Fibroblast of mammary gland (primary cell): Measurements from ENCODE around the gene DKC1.

Experiments used
- DNase-seq: peaks from one replicate; pipeline ENCODE4 v3.0.0-alpha.2; 2010; ENCODE audit warnings: low read depth
- H3K4me3 ChIP-seq: 2 replicates; pipeline ENCODE4 v1.5.1; 2011; ENCODE audit warnings: low read depth, mild to moderate bottlenecking, low read length, moderate library complexity; ENCODE audit not compliant: control insufficient read depth
- TF ChIP-seq, protein P1 (sequence below): conservative IDR thresholded peaks from 2 replicates; pipeline ENCODE4 v1.5.1; 2011; ENCODE audit warnings: low read depth, low read length, inconsistent platforms; ENCODE audit not compliant: control insufficient read depth, insufficient read depth

Gene DKC1

DNA sequence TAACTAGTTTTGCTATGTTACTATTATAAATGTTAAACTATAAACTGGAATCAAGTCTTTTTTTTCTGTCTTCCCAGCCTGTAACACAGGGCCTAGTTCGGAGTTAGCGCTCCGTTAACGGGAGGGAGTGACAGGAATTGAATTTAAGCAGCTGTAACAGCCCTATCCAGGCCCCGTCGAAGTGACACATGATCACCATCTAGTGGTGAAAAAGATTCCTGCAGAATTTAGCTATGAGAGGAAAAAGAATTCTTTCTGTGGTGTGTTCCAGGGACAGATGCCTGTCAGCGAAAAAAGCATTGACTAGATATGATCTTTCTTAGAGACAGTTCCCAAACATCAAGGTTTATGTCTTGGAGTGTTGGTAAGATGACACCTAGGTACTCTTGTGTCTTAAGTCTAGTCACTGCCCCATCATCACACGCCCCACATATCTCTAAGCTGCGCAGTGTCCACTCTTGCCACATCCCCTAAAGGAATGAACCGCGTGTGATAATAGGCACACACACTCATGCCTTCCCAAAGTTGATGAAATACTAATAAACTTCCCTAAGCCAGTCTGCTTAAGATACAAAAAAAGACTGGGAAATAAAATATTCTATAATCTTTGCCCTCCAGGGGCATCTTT, 13.8 kb upstream of the DKC1 start:
- TF ChIP-seq, protein P1, sequence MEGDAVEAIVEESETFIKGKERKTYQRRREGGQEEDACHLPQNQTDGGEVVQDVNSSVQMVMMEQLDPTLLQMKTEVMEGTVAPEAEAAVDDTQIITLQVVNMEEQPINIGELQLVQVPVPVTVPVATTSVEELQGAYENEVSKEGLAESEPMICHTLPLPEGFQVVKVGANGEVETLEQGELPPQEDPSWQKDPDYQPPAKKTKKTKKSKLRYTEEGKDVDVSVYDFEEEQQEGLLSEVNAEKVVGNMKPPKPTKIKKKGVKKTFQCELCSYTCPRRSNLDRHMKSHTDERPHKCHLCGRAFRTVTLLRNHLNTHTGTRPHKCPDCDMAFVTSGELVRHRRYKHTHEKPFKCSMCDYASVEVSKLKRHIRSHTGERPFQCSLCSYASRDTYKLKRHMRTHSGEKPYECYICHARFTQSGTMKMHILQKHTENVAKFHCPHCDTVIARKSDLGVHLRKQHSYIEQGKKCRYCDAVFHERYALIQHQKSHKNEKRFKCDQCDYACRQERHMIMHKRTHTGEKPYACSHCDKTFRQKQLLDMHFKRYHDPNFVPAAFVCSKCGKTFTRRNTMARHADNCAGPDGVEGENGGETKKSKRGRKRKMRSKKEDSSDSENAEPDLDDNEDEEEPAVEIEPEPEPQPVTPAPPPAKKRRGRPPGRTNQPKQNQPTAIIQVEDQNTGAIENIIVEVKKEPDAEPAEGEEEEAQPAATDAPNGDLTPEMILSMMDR: peak; percentile 77
- no peak overlapping the region for H3K4me3 ChIP-seq
- peak; percentile 62 for DNase-seq

GRCh38 chrX:154749856-154750255, 12.8 kb upstream of the DKC1 start:
- TF ChIP-seq, protein P1: no peak
- peak overlapping the region; percentile 44 for H3K4me3 ChIP-seq
- no peak for DNase-seq

- peak within 1 kb of the TSS; percentile 44 for H3K4me3 ChIP-seq
- TF ChIP-seq, protein P1: no peak
- no peak for DNase-seq
These were observed 12.1 kb upstream of the DKC1 start, which contains the start of gene GAB3 for GRCh38 chrX:154750301-154751202. GAB3 (minus strand) TSS chrX:154751077; CDS start chrX:154751025, 52 bp downstream.

GRCh38 chrX:154751203-154751668, 11.4 kb upstream of the DKC1 start:
- peak overlapping the region; percentile 44 for H3K4me3 ChIP-seq
- TF ChIP-seq, protein P1: no peak
- no peak for DNase-seq

GRCh38 chrX:154751669-154752271, 10.9 kb upstream of the DKC1 start:
- TF ChIP-seq, protein P1: no peak
- H3K4me3 ChIP-seq: no peak overlapping the region
- DNase-seq: no peak

DNA sequence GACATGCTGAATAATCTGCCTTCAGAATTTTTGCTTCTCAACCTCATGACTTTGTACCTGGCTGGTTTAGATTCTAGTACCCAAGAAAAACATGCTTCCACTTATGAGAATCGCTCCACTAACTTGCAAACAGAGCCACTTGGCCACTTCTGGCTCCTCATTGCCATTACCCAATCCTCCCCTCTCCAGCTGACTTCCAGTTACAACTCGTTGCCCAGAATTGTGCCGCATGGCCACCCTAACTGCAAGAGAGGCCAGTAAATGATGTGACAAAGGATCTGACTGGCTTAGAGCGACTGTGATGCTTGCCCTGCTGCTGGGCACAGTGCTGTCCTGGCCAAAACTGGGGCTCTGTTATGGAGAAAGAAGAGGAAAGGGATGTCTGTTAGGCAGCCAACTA, 4.0 kb upstream of the DKC1 start:
- DNase-seq: no peak
- no peak overlapping the region for H3K4me3 ChIP-seq
- TF ChIP-seq, protein P1: no peak
